Measurements from ENCODE around the gene COL4A2. TPM values are rescaled to one million over a fixed set of nuclear protein-coding genes. Genes with fewer than 3 reads are reported as not detected.

The COL4A2 gene
- total RNA-seq, 6 experiments from 2014 or later: 8.4 to 65.8 (median 42.5) TPM

GRCh38 chr13:110433014-110433413 is 125.9 kb downstream of the COL4A2 start:
- Histone ChIP-seq H3K27me3 (no peaks in the 10 kb centered on the region), H3K27ac (no peak overlapping the region), H3K9me3 (no peaks in the 10 kb centered on the region), H3K4me3 (no peak overlapping the region), H3K4me1 (no peaks in the 10 kb centered on the region), H3K36me3 (peaks cover 0 to 5% (median 0%) of the 10 kb centered on the region in 4 donors)
- TF ChIP-seq POLR2A (IDR thresholded peaks at IDR 0.05) (no peak), CTCF (IDR thresholded peaks at IDR 0.05) (no peak)
- ATAC-seq (peak; percentile 32 to 51 (median 44)), DNase-seq (no peak)
- 100% methylated on average over 1 of the region's 14 CpGs for WGBS (ENCODE audit: insufficient coverage, low coverage, low lambda C conversion rate, missing lambda C conversion rate)
- intact Hi-C loops (cut with DNase I): no loop called here

GRCh38 chr13:110434629-110435028 is 127.5 kb downstream of the COL4A2 start:
- no peak for ATAC-seq
- H3K9me3 ChIP-seq: no peaks in the 10 kb centered on the region
- DNase-seq: no peak
- H3K4me3 ChIP-seq: no peak overlapping the region
- no peaks in the 10 kb centered on the region for H3K27me3 ChIP-seq
- intact Hi-C loops (cut with DNase I): no loop called here
- WGBS (ENCODE audit: insufficient coverage, low coverage, low lambda C conversion rate, missing lambda C conversion rate): 72% methylated on average over 2 of the region's 9 CpGs
- no peak for TF ChIP-seq POLR2A (IDR thresholded peaks at IDR 0.05)
- no peak for TF ChIP-seq CTCF (IDR thresholded peaks at IDR 0.05)
- H3K4me1 ChIP-seq: no peaks in the 10 kb centered on the region
- H3K27ac ChIP-seq: no peak overlapping the region
- peaks cover 0 to 5% (median 0%) of the 10 kb centered on the region in 4 donors for H3K36me3 ChIP-seq

- H3K36me3 ChIP-seq: peaks cover 0 to 5% (median 0%) of the 10 kb centered on the region in 4 donors
- WGBS (ENCODE audit: insufficient coverage, low coverage, low lambda C conversion rate, missing lambda C conversion rate): 70% methylated on average over 5 of the region's 5 CpGs
- no peaks in the 10 kb centered on the region for H3K4me1 ChIP-seq
- intact Hi-C loops (cut with DNase I): no loop called here
- no peaks in the 10 kb centered on the region for H3K9me3 ChIP-seq
- TF ChIP-seq CTCF (IDR thresholded peaks at IDR 0.05): no peak
- no peak for TF ChIP-seq POLR2A (IDR thresholded peaks at IDR 0.05)
- H3K27me3 ChIP-seq: no peaks in the 10 kb centered on the region
- no peak for ATAC-seq
- H3K4me3 ChIP-seq: no peak overlapping the region
- DNase-seq: no peak
- H3K27ac ChIP-seq: no peak overlapping the region
Measured at GRCh38 chr13:110435331-110435730, 128.2 kb downstream of the COL4A2 start.

GRCh38 chr13:110436276-110436675 is 129.2 kb downstream of the COL4A2 start:
- intact Hi-C loops (cut with DNase I): no loop called here
- Histone ChIP-seq H3K27me3 (no peaks in the 10 kb centered on the region), H3K4me1 (no peaks in the 10 kb centered on the region), H3K4me3 (no peak overlapping the region), H3K27ac (no peak overlapping the region), H3K36me3 (no peaks in the 10 kb centered on the region), H3K9me3 (no peaks in the 10 kb centered on the region)
- TF ChIP-seq CTCF (IDR thresholded peaks at IDR 0.05) (no peak), POLR2A (IDR thresholded peaks at IDR 0.05) (no peak)
- DNase-seq (no peak), ATAC-seq (no peak)
- WGBS (ENCODE audit: insufficient coverage, low coverage, low lambda C conversion rate, missing lambda C conversion rate): 88% methylated on average over 9 of the region's 9 CpGs

Measured in right lobe of liver (tissue), 6 donors.